HG03135 (cell line): ENCODE results near the gene DPH6.
"Not testable (repeated sequence)": the region's sequence is repeated elsewhere in the genome, so short reads cannot be mapped to it uniquely, and the experiment has no call there.

Experiments used
- ATAC-seq: cut with Tn5 transposase; IDR thresholded peaks from one replicate; pipeline ENCODE4 v1.9.1; 2021; ENCODE audit warnings: mild to moderate bottlenecking, moderate library complexity; ENCODE audit not compliant: unreplicated experiment

Gene DPH6

DNA sequence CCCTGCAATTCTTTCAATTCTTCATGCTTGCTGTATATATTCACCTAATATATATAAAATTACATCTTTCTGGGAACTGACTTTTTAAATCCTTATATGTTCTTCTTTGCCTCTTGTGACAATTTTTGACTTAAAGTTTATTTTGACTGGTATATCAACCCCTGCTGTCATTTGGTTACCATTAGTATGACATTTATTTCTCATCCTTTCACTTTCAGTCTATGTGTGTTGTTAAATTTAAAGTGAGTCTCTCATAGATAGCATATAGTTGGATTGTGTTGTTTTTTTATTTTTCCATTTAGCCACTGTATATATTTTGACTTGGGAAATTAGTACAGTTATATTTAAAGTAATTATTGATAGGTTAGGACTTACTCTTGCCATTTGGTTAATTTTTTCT is 194.9 kb downstream of the DPH6 start:
- ATAC-seq: no peak

DNA sequence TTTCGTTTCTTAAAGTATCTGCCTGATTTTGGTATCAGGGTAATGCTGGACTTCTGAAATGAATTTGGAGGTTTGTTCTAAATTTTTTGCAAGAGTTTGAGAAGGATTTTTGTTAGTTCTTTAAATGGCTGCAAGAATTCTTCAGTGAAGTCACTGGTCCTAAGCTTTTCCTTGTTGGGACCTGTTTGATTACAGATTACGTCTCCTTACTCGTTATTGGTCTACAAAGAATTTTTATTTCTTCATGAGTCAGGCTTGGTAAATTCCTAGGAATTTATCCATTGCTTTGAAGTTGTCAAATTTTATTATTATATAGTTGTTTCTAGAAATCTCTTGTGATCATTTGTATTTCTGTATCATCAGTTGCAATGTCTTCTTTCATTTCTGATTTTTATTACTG is 196.0 kb downstream of the DPH6 start:
- ATAC-seq: no peak

DNA sequence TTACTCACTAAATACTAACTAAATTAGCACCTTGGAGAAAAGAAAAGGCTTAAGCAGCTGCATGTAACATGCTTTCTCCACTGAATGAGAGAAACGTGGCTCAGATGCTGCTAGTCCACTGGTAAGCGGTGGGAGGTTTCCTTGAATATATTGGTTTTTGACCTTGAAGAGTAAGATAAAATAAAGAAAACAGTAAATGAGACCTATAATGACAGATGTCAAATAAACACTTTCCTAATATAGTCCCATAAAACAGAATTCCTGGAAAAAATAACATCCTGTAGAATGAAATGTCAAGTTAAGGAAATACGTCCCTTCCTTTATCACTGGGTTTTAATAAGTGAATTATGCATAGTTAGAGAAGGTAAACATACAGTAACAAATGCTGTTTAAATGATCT is 215.0 kb downstream of the DPH6 start:
- ATAC-seq: no peak

DNA sequence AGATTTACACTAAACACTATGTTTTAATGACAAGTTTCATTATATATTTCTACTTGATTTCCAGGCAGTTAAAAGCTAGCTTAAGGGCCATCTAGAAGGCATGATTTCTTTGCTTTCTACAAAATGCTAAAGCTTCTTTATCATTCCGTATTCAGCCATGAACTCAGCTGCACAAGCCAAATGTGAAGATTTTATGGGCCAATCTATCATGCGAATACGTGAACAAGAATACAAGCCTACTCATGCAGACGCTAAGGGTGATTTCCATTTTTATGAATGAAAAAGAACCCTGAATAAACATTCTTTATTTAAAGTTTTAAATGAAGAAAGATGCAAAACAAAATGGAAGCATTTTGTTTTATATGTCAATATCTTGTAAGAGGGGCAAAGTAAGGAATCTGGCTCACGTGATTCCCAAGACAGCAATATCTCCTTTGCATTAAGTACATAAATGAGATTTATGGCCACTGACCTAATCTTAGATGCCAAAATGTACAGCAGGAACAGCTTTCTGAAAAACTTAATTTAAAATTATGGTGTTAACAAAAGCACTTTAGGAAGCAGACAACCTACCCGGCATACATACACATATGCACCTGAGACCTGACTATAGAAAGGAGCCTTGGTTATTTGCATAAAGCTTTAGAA is 215.8 kb downstream of the DPH6 start:
- no peak for ATAC-seq

DNA sequence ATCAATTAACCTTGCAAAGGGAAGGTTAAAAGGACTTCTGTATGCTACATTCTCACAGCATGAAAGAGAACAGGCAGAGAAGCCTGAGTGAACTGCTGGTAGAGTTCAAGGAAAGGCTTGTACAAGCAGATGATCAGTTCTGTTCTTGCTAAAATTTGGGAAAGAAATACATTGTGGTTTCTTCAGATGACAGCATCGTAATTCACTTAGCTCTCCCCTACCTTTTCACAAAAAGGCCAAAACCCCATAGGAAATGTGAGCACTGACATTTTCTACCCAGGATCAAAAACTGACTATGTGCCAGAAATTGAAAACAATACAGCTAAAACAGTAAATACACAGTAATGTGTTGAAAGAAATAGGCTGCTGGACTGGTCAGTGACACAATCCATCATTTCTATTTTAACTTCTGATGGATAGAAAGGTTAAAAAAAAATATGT is 216.4 kb downstream of the DPH6 start:
- ATAC-seq: no peak

DNA sequence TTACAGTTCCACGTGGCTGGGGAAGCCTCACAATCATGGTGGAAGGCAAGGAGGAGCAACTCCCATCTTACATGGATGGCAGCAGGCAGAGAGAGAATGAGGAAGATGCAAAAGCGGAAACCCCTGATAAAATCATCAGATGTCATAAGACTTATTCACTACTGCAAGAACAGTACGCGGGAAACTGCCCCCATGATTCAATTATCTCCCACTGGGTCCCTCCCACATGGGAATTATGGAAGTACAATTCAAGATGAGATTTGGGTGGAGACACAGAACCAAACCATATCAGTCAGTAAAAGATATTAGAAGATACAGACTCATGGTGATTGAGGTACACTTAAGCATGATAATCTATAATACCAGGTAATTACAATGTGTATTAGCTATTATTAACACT is 217.1 kb downstream of the DPH6 start:
- ATAC-seq: not testable (repeated sequence)

DNA sequence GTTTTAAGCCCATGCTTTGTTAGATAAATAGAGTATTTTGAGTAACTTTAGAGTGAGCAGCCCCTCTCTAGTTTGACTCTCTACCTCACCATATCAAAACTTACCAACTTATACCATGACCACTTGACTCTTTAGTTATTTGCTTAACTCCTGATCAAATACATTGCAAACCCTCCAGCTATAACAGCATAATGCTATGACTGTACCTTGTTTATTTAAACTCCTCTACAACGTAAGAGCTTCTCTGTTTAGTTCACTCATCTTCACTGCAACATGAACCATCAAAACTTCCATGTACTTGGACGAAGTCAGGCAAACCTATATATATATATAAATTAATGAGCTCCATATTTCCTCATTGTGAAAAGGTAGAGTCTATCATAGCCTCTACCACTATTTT is 218.2 kb downstream of the DPH6 start:
- no peak for ATAC-seq

DNA sequence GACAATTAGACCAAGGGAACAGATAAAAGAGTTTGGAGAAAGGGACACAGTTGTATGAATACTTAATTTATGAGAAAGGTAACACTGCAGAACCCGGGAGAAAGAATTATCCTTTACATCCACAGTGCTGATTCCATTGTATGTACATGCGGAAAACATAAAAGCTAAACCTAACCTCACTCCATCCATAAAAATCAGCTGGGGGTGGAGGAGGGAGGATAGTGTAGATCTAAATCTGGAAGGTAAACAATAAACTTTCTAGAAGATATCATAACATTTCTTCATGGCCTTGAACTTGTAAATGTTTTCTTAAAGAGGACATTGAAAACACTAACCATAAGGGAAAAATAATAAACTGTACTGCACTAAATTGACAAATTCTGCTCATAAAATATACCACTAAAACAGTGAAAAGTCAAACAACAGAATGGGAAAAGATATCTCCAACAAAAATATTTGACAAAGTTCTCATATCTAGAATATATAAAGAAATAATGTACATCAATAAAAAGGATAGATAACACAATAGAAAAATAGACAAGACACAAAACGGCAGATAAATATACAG is 220.5 kb downstream of the DPH6 start:
- no peak for ATAC-seq

DNA sequence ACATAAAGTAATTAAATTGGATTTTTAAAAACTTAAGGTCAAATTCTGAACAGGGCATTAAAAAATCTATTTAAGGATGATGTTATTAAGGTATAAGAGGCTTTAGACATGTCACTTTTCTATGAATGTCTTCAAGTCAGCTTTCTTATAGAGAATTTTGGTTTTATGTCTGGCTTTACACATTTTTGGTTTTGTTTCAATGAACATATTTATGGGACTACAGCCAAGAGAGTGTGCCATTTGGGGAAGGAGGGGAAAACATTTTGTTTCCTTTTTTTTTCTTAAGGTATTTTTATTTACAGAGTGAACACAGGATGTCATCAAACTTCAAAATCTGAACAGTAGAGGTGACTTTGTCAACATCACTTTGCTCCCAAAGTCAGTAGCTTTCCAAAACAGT is 222.8 kb downstream of the DPH6 start:
- no peak for ATAC-seq

DNA sequence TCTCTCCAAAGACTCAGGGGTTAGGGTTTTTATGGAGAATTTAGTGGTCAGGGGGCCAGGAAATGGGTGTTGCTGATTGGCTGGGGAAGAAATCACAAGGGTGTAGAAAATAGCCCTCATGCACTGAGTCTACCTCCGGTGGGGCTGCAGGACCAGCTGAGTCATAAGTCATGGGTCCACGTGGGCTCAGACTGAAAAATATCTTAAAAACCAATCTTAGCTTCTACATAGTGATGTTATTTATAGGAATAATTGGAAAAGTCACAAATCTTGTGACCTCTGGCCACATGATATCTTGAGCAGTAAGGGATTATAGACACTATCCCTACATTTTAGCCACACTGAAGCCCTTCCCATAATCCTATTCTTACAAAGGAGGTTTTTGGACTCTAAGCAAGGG is 224.0 kb downstream of the DPH6 start:
- no peak for ATAC-seq

DNA sequence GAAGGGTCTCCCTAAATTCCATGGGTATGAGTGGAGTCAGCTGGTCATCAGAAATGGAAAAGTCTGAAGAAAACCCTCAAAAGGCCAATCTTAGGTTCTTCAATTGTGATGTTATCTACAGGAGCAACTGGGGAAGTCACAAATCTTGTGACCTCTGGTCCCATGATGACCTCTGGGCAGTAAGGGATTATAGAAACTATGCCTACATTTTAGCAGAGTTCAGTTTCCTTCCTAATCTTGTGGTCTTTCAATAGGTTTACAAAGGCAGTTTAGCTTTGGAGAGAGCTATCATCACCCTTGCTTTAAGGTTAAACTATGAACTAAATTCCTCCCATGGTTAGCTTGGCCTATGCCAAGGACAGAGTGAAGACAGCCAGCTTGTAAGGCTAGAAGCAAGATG is 225.1 kb downstream of the DPH6 start:
- ATAC-seq: no peak
